Thymus (tissue), 11 donors: ENCODE data around the gene AKAP6. TPM values are rescaled to one million over a fixed set of nuclear protein-coding genes. Genes with fewer than 3 reads are reported as not detected.

Source experiments
- DNase-seq, 9 donors: peaks; one replicate each; pipeline ENCODE4 v3.0.0-alpha.2; 2013; ENCODE audit warnings: low spot score in 9 of 9, low read depth in 6 of 9, missing footprints in 1 of 9
- H3K27ac ChIP-seq, 2 donors: one replicate each; pipeline ENCODE4 v1.5.1; 2013; ENCODE audit warnings: control low read depth in 1 of 2, low read depth in 1 of 2, low read length in 1 of 2, mild to moderate bottlenecking in 1 of 2, moderate library complexity in 1 of 2
- H3K27me3 ChIP-seq, 2 donors: one replicate each; pipeline ENCODE4 v1.5.1; 2013; ENCODE audit warnings: low read length in 1 of 2; ENCODE audit not compliant: control insufficient read depth in 2 of 2, insufficient read depth in 1 of 2
- H3K36me3 ChIP-seq, 2 donors: one replicate each; pipeline ENCODE4 v1.5.1; 2013; ENCODE audit warnings: low read length in 1 of 2, mild to moderate bottlenecking in 1 of 2, moderate library complexity in 1 of 2; ENCODE audit not compliant: control insufficient read depth in 2 of 2, insufficient read depth in 2 of 2
- H3K4me1 ChIP-seq, 2 donors: one replicate each; pipeline ENCODE4 v1.5.1; 2013; ENCODE audit warnings: low read length in 2 of 2; ENCODE audit not compliant: control insufficient read depth in 2 of 2, insufficient read depth in 2 of 2
- H3K4me3 ChIP-seq, 2 donors: one replicate each; pipeline ENCODE4 v1.5.1; 2013; ENCODE audit warnings: low read length in 2 of 2, control low read depth in 1 of 2, mild to moderate bottlenecking in 1 of 2
- H3K9me3 ChIP-seq, 2 donors: one replicate each; pipeline ENCODE4 v1.5.1; 2013; ENCODE audit warnings: low read length in 1 of 2, mild to moderate bottlenecking in 1 of 2; ENCODE audit not compliant: control insufficient read depth in 2 of 2, insufficient read depth in 1 of 2
- WGBS: extraction: QIAGEN DNeasy Blood & Tissue Kit; methylation state at CpG from one replicate; pipeline ENCODE4 v1.1.7; 2013; 5-methylcytosine and 5-hydroxymethylcytosine counted together
- polyA plus RNA-seq: library from polyadenylated mRNA; stranded (reverse); fragments of 200-250 nt; gene quantifications from one replicate; pipeline ENCODE4 v1.2.3, GENCODE V29; 2013
- total RNA-seq: library from RNA; stranded (reverse); fragments of 120-200 nt; gene quantifications from one replicate; pipeline ENCODE4 v1.2.4, GENCODE V29; 2013
- donor health status: healthy.

Gene AKAP6
- total and polyA plus RNA-seq, 2 donors = 1.4 to 2.0 TPM

GRCh38 chr14:32661216-32661615 is 332.1 kb downstream of the AKAP6 start:
- DNase-seq = no peak
- Histone ChIP-seq H3K27ac (no peak overlapping the region), H3K4me1 (no peaks in the 10 kb centered on the region), H3K27me3 (no peaks in the 10 kb centered on the region), H3K9me3 (no peaks in the 10 kb centered on the region), H3K36me3 (no peaks in the 10 kb centered on the region), H3K4me3 (no peak overlapping the region)
- WGBS = 81% methylated on average over 6 of the region's 6 CpGs

GRCh38 chr14:32662211-32662610 is 333.1 kb downstream of the AKAP6 start:
- no peak overlapping the region for H3K4me3 ChIP-seq
- H3K27me3 ChIP-seq = no peaks in the 10 kb centered on the region
- H3K9me3 ChIP-seq = no peaks in the 10 kb centered on the region
- 85% methylated on average over 1 of the region's 1 CpG for whole genome bisulfite sequencing
- H3K4me1 ChIP-seq = no peaks in the 10 kb centered on the region
- DNase-seq = no peak
- no peak overlapping the region for H3K27ac ChIP-seq
- no peaks in the 10 kb centered on the region for H3K36me3 ChIP-seq

GRCh38 chr14:32666308-32666707 is 337.2 kb downstream of the AKAP6 start:
- no peak overlapping the region for H3K27ac ChIP-seq
- no peaks in the 10 kb centered on the region for H3K4me1 ChIP-seq
- H3K36me3 ChIP-seq = no peaks in the 10 kb centered on the region
- H3K9me3 ChIP-seq = no peaks in the 10 kb centered on the region
- H3K4me3 ChIP-seq = no peak overlapping the region
- H3K27me3 ChIP-seq = no peaks in the 10 kb centered on the region
- DNase-seq = no peak

GRCh38 chr14:32667287-32667686 is 338.2 kb downstream of the AKAP6 start:
- no peaks in the 10 kb centered on the region for H3K36me3 ChIP-seq
- WGBS = 96% methylated on average over 2 of the region's 2 CpGs
- H3K4me3 ChIP-seq = no peak overlapping the region
- no peaks in the 10 kb centered on the region for H3K9me3 ChIP-seq
- no peak overlapping the region for H3K27ac ChIP-seq
- DNase-seq = no peak
- H3K27me3 ChIP-seq = no peaks in the 10 kb centered on the region
- H3K4me1 ChIP-seq = no peaks in the 10 kb centered on the region

GRCh38 chr14:32667791-32668190 is 338.7 kb downstream of the AKAP6 start:
- 96% methylated on average over 1 of the region's 1 CpG for WGBS
- no peaks in the 10 kb centered on the region for H3K36me3 ChIP-seq
- no peak overlapping the region for H3K4me3 ChIP-seq
- H3K4me1 ChIP-seq = no peaks in the 10 kb centered on the region
- no peak for DNase-seq
- H3K27ac ChIP-seq = no peak overlapping the region
- no peaks in the 10 kb centered on the region for H3K27me3 ChIP-seq
- no peaks in the 10 kb centered on the region for H3K9me3 ChIP-seq

GRCh38 chr14:32669391-32669790 is 340.3 kb downstream of the AKAP6 start:
- Histone ChIP-seq H3K9me3 (no peaks in the 10 kb centered on the region), H3K27me3 (no peaks in the 10 kb centered on the region), H3K36me3 (no peaks in the 10 kb centered on the region), H3K4me1 (no peaks in the 10 kb centered on the region), H3K27ac (no peak overlapping the region), H3K4me3 (no peak overlapping the region)
- no peak for DNase-seq
- 96% methylated on average over 2 of the region's 2 CpGs for WGBS

GRCh38 chr14:32675433-32675832 is 346.3 kb downstream of the AKAP6 start:
- H3K4me1 ChIP-seq = no peaks in the 10 kb centered on the region
- WGBS = 98% methylated on average over 1 of the region's 1 CpG
- no peaks in the 10 kb centered on the region for H3K9me3 ChIP-seq
- no peaks in the 10 kb centered on the region for H3K36me3 ChIP-seq
- DNase-seq = no peak
- no peak overlapping the region for H3K27ac ChIP-seq
- H3K4me3 ChIP-seq = no peak overlapping the region
- H3K27me3 ChIP-seq = no peaks in the 10 kb centered on the region

GRCh38 chr14:32677129-32677780 is 348.2 kb downstream of the AKAP6 start:
- no peak overlapping the region for H3K27ac ChIP-seq
- no peaks in the 10 kb centered on the region for H3K36me3 ChIP-seq
- 96% methylated on average over 5 of the region's 5 CpGs for WGBS
- no peak for DNase-seq
- H3K27me3 ChIP-seq = no peaks in the 10 kb centered on the region
- no peak overlapping the region for H3K4me3 ChIP-seq
- no peaks in the 10 kb centered on the region for H3K9me3 ChIP-seq
- H3K4me1 ChIP-seq = no peaks in the 10 kb centered on the region

- 95% methylated on average over 3 of the region's 3 CpGs for WGBS
Observed at GRCh38 chr14:32678088-32678487, 349.0 kb downstream of the AKAP6 start.

More at GRCh38 chr14:32678088-32678487, 349.0 kb downstream of the AKAP6 start:
- Histone ChIP-seq H3K9me3 (no peaks in the 10 kb centered on the region), H3K27me3 (no peaks in the 10 kb centered on the region), H3K4me3 (no peak overlapping the region), H3K4me1 (no peaks in the 10 kb centered on the region), H3K36me3 (no peaks in the 10 kb centered on the region), H3K27ac (no peak overlapping the region)
- no peak for DNase-seq
